Subcutaneous abdominal adipose tissue (tissue), 5 donors: ENCODE measurements around the gene CBFA2T2.

Experiments
- H3K27ac ChIP-seq: one replicate; pipeline ENCODE4 v1.7.0; 2013; ENCODE audit warnings: low read depth, mild to moderate bottlenecking, inconsistent platforms, low read length, moderate library complexity
- H3K27me3 ChIP-seq, 5 donors: one replicate each; pipeline ENCODE4 v1.7.0; 2013; ENCODE audit warnings: low read length in 5 of 5, inconsistent platforms in 1 of 5; ENCODE audit not compliant: control insufficient read depth in 5 of 5, insufficient read depth in 4 of 5
- H3K36me3 ChIP-seq, 5 donors: one replicate each; pipeline ENCODE4 v1.7.0; 2013; ENCODE audit warnings: low read length in 5 of 5; ENCODE audit not compliant: control insufficient read depth in 5 of 5, insufficient read depth in 5 of 5
- H3K4me1 ChIP-seq, 5 donors: one replicate each; pipeline ENCODE4 v1.7.0; 2013; ENCODE audit warnings: low read length in 5 of 5, mild to moderate bottlenecking in 3 of 5, moderate library complexity in 1 of 5; ENCODE audit not compliant: control insufficient read depth in 5 of 5, insufficient read depth in 5 of 5
- H3K4me3 ChIP-seq, 5 donors: one replicate each; pipeline ENCODE4 v1.7.0; 2013; ENCODE audit warnings: low read length in 5 of 5, low read depth in 1 of 5
- H3K9ac ChIP-seq, 5 donors: one replicate each; pipeline ENCODE4 v1.7.0; 2013; ENCODE audit warnings: low read length in 5 of 5, mild to moderate bottlenecking in 4 of 5, moderate library complexity in 3 of 5
- H3K9me3 ChIP-seq, 5 donors: one replicate each; pipeline ENCODE4 v1.7.0; 2013; ENCODE audit warnings: low read length in 5 of 5; ENCODE audit not compliant: control insufficient read depth in 5 of 5
- donor health status: healthy.
- donor health status: healthy.
- donor health status: healthy.
- donor health status: healthy.
- donor health status: healthy.

The CBFA2T2 gene

DNA sequence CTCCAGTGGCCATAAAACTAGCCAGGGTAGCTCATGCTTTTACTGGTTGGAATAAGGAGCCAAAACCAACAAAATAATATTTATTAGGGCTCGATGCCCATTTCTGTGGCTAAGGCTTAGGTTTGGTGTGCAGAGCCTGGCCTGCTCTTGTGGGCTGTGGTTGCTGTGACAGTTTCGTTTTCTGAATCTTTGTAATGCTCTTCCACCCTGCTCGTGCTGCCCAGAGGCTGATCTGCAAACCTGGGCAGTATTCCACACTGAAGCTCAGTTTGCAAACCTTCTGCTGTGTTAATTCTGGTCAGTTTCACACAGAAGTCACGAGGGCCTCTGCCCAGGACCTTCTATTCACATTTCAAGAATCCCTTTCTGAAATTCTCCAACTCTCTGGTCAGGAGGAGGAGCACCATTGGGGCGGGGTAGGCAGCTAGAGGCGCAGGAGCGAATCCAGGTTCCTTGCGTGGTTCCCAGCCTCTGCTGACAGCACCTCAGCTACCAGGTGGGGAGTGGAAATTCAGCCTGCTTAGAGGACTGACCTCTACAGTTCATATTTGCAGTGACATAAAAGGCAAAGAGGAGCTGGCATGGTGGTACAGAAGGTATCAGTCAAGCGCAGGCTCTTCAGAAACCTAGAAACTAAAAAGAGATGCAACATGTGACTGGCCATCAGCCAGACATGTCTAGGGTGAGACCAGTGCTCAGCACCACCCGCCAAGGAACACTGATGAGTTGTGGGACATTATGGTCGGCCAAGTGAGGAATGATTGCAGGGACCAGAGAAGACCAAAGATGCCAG lies 157.9 kb downstream of the CBFA2T2 start:
- H3K4me1 ChIP-seq: peaks cover 2 to 16% (median 10%) of the 10 kb centered on the region in 5 donors
- H3K27me3 ChIP-seq: no peaks in the 10 kb centered on the region
- no peak overlapping the region for H3K27ac ChIP-seq
- H3K4me3 ChIP-seq: no peak overlapping the region
- H3K9ac ChIP-seq: peak overlapping the region in 1 of 5 donors; percentile 7
- H3K9me3 ChIP-seq: no peaks in the 10 kb centered on the region
- H3K36me3 ChIP-seq: peaks cover 6 to 29% (median 27%) of the 10 kb centered on the region in 5 donors

DNA sequence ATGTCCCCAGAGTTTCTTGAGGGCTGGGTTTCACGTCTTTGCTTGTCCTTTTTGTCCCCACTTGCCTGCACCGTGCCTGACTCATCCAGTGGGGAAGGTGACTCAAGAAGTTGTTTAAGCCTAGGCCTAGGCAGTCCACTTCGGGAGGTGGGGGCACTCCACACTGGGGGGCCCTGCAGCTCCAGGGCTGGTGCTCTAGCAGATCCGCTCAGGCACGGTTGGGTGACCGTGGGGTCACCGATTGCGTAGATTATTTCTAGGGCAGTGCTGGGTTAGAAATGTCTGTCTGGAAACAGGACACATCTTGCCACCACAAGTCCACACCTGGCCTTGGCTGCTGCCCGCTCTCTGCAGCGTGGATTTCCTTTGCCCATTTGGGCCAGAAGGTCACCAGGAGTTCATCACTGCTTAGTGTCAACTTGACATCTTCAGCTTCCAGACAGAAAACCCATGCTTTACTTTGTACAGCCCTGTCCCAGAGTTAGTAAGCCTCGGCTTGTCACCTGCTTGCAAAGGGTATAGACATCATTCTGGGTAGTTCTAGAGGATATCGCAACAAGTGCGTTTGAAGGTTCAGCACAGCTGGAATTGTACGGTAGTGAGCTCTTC lies 158.6 kb downstream of the CBFA2T2 start:
- Histone ChIP-seq H3K4me1 (peaks cover 2 to 19% (median 13%) of the 10 kb centered on the region in 5 donors), H3K9ac (peak overlapping the region in 1 of 5 donors; percentile 17), H3K4me3 (no peak overlapping the region), H3K36me3 (peaks cover 6 to 24% (median 24%) of the 10 kb centered on the region in 5 donors), H3K27ac (no peak overlapping the region), H3K9me3 (no peaks in the 10 kb centered on the region), H3K27me3 (no peaks in the 10 kb centered on the region)

DNA sequence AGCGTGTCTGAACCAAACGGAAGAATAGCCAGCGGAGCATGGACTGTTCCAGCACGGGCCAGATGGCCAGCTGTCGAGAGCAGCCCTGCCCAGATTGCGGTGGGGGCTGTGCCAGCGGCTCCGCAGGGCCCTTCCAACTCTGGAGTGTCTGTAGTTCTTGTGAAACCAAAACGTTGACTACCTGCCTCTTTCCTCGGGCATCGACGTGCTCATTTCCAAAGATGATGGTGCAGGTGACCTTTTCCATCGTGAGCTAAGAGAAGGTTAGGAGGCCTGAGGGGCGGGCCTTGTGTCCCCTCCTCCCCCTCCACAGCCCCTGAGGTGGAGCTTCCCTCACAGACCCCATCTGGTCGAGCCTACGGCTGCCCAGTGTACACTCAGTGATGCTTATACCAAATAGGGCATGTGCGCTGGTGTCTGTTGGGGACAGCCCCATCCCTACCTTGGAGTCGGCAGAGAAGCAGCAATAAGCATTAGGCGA lies 159.3 kb downstream of the CBFA2T2 start:
- no peaks in the 10 kb centered on the region for H3K9me3 ChIP-seq
- H3K4me3 ChIP-seq: no peak overlapping the region
- peaks cover 6 to 19% (median 18%) of the 10 kb centered on the region in 5 donors for H3K36me3 ChIP-seq
- H3K4me1 ChIP-seq: peaks cover 2 to 23% (median 15%) of the 10 kb centered on the region in 5 donors
- no peak overlapping the region for H3K27ac ChIP-seq
- H3K9ac ChIP-seq: peak overlapping the region in 2 of 5 donors; percentile 17 to 25
- H3K27me3 ChIP-seq: no peaks in the 10 kb centered on the region

DNA sequence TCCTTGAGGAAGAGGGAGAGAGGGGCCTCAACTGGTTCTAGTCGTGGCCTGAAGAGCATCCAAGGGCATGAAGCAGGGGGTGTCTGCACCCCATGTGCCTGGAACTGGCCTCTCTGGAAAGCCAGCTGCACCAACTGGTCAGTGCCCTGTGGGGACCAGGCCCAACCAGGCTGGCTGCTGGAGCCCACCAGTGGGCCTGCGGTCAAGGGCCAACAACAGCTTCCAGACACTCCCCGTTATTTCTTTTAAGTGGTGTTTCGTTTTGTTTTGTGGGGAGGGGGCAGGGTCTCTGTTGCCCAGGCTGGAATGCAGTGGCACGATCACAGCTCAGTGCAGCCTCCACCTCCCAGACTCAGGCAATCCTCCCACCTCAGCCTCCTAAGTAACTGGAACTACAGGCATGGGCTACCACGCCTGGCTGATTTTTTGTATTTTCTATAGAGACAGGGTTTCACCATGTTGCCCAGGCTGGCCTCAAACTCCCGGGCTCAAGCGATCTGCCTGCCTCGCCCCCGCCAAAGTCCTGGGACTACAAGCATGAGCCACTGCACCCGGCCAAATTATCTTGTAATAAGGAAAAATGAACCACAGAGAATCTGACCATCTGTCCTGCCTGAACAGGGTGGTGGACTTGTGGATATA lies 160.3 kb downstream of the CBFA2T2 start:
- H3K4me3 ChIP-seq: no peak overlapping the region
- H3K9ac ChIP-seq: no peak overlapping the region
- no peaks in the 10 kb centered on the region for H3K27me3 ChIP-seq
- no peaks in the 10 kb centered on the region for H3K9me3 ChIP-seq
- peaks cover 4 to 9% (median 8%) of the 10 kb centered on the region in 5 donors for H3K36me3 ChIP-seq
- peaks cover 2 to 23% (median 15%) of the 10 kb centered on the region in 5 donors for H3K4me1 ChIP-seq
- no peak overlapping the region for H3K27ac ChIP-seq

DNA sequence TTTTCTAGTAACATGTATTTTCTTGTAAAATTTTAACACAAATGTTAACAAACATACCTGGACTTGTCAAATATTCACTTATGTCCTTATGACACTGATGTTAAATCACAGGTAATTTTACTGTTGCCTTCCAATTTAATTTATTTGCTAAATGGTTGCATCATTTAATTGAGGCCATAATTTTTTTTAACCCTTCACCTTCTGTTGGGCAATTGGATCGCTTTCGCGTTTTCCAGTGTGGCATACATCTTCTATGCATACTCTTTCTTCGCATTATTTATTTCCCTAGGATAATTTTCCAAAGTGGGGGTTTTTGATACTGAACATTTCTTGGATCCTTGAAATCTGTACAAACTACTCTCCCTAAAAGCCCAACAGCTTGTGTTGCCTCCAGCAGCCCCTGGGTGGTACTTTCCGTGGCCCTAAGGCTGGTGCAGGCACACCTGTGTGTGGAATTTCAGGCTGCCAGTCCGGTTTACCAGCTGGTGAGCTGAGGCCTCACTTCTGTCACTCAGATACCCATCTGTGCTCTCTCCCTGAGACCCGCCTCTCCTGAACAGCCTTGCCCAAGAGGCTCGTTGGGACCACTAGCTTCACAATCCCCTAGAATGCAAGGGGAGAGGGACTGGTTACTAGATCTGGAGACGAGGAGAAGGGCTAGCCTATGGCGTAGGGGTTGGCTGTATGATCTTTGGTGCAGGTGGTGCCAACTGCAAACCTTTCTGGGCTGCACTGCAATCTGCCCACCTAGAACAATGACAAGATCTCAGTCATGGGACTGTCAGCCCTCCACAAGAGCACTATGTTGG lies 161.1 kb downstream of the CBFA2T2 start:
- no peaks in the 10 kb centered on the region for H3K27me3 ChIP-seq
- H3K9ac ChIP-seq: no peak overlapping the region
- no peak overlapping the region for H3K4me3 ChIP-seq
- H3K27ac ChIP-seq: no peak overlapping the region
- no peaks in the 10 kb centered on the region for H3K9me3 ChIP-seq
- H3K36me3 ChIP-seq: peaks cover 0 to 4% (median 3%) of the 10 kb centered on the region in 5 donors
- H3K4me1 ChIP-seq: peaks cover 2 to 23% (median 15%) of the 10 kb centered on the region in 5 donors

DNA sequence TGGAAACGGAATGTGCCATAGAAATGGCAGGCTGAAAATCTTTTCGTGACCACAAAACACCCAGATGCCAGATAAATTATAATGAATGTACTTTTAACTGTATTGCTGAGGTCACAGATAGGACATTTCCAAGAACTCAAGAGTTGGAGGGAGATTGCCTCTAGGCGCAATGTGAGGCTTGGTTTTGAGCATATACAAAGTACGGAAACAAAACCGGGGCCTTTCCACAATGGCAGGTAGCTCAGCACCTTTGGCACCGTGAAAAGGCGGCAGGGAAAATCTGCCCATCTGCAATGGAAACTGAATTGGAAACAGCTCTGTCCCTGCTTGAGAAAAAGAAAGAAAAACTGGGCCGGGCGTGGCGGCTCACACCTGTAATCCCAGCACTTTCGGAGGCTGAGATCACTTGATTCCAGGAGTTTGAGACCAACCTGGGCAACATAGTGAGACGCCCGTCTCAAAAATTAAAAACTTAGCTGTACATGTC lies 161.7 kb downstream of the CBFA2T2 start:
- peak overlapping the region in 1 of 5 donors; percentile 14 for H3K9ac ChIP-seq
- no peaks in the 10 kb centered on the region for H3K9me3 ChIP-seq
- no peak overlapping the region for H3K27ac ChIP-seq
- H3K36me3 ChIP-seq: peaks cover 0 to 3% (median 0%) of the 10 kb centered on the region in 5 donors
- no peaks in the 10 kb centered on the region for H3K27me3 ChIP-seq
- H3K4me3 ChIP-seq: no peak overlapping the region
- H3K4me1 ChIP-seq: peaks cover 2 to 23% (median 15%) of the 10 kb centered on the region in 5 donors

DNA sequence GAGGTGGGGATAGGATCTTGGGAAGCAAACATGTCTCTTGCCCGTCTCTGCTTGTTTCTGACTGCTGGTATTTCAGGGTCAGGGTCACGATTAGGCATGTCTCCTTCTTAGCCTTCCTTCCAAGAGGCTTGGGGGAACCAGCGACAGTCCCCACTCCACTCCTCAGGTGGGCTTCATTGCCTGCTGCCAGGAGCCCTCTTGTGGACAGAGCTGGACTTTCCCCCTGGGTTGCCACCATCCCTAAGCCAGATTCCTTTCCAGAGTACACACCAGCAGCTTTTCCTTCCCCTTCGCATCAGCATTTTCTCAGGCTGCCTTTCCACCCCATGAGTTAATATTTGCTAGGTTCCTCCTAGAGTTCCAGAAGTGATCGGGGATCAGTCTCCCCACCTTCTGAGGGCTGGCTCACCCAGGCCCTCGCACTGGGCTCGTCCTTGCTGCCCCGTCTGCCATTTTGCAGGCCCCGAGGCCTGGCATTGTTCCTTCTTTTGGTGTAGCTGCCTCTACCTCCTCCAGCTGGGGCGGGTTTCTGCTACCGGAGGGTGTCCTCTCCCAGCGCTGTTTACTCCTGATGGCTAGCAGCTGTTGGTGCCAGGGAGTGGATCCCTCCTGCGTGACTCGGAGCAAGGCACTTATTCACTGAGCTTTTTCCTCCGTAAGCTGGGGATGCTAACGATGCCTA lies 163.5 kb downstream of the CBFA2T2 start:
- no peak overlapping the region for H3K4me3 ChIP-seq
- peaks cover 2 to 22% (median 15%) of the 10 kb centered on the region in 5 donors for H3K4me1 ChIP-seq
- H3K27ac ChIP-seq: no peak overlapping the region
- no peaks in the 10 kb centered on the region for H3K9me3 ChIP-seq
- H3K36me3 ChIP-seq: peaks cover 0 to 17% (median 12%) of the 10 kb centered on the region in 5 donors
- H3K9ac ChIP-seq: peak overlapping the region in 1 of 5 donors; percentile 14
- H3K27me3 ChIP-seq: no peaks in the 10 kb centered on the region

DNA sequence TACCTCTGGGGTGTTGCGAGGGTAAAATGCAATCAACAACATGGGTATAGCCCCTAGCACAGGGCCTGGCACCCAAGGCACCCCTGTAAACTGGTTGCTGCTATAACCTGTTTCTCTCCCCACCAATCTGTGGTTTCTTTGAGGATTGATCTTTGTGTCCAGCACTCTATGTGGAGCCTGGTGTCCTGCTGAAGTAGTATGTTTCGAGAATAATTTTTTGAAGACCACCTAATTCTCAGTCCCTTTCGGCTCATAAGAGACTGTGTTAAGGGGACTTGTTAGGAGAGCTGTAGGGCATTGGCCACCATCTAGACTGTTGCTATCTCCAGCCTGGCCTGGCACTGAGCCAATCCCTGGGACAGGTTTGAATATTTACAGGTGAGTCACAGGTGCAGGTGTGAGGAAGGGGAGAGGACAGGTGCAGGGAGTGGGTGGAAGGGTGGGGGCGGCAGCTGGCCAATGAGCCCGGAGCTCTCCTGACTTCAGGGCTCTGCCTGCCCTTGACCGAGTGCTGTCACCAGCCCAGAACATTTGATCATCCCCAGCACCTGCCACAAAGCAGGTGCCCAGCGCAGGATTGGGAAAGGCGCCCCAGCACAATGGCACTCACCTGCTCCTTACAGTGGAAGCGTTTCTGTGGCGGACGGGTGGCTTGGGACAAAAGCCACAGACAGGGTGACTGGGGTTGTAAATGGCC lies 164.2 kb downstream of the CBFA2T2 start:
- Histone ChIP-seq H3K36me3 (peaks cover 0 to 24% (median 17%) of the 10 kb centered on the region in 5 donors), H3K4me3 (no peak overlapping the region), H3K9me3 (no peaks in the 10 kb centered on the region), H3K4me1 (peaks cover 0 to 17% (median 14%) of the 10 kb centered on the region in 5 donors), H3K27me3 (no peaks in the 10 kb centered on the region), H3K27ac (no peak overlapping the region), H3K9ac (no peak overlapping the region)
